Loucy (cell line): ENCODE results near the gene ARHGEF25.

Experiments
- EZH2phosphoT487 ChIP-seq: fragments of 200-600 bp; IDR thresholded peaks from 2 replicates; pipeline ENCODE4 v1.6.1; 2018; ENCODE audit warnings: antibody characterized with exemption, mild to moderate bottlenecking, moderate library complexity, borderline replicate concordance
- TF ChIP-seq, protein P1 (sequence below): fragments of 200-600 bp; sonication (generic); conservative IDR thresholded peaks from 2 replicates; pipeline ENCODE4 v1.5.1; 2014; ENCODE audit warnings: mild to moderate bottlenecking, antibody characterized with exemption, low read length

DNA sequence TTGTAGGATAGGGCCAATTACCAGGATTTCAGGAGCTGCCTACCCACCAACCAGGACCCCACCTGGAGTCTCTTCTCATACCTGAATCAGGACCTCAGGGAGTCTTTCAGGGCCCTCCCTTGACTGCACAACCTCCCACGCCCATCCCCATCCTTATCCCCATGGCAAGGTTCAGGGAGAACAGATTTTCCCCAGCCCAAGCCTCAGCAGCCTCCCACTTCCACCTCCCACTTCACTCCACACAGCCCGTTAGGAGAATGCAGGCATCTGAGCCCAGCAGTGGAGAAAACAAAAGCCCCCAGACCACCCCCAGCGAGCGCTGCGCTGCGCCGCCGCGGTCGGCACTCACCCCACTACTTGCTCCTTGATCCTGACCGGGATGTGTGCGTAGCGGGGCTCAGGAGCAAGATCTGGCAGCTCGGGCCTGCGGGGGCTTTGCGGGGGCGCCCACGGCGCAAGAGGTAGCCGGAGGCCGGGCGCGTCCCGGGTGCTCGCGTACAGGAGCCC is 20.4 kb downstream of the ARHGEF25 start:
- TF ChIP-seq, protein P1, sequence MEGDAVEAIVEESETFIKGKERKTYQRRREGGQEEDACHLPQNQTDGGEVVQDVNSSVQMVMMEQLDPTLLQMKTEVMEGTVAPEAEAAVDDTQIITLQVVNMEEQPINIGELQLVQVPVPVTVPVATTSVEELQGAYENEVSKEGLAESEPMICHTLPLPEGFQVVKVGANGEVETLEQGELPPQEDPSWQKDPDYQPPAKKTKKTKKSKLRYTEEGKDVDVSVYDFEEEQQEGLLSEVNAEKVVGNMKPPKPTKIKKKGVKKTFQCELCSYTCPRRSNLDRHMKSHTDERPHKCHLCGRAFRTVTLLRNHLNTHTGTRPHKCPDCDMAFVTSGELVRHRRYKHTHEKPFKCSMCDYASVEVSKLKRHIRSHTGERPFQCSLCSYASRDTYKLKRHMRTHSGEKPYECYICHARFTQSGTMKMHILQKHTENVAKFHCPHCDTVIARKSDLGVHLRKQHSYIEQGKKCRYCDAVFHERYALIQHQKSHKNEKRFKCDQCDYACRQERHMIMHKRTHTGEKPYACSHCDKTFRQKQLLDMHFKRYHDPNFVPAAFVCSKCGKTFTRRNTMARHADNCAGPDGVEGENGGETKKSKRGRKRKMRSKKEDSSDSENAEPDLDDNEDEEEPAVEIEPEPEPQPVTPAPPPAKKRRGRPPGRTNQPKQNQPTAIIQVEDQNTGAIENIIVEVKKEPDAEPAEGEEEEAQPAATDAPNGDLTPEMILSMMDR: no peak
- TF ChIP-seq EZH2phosphoT487: no peak
